Rectal smooth muscle tissue (tissue), 1 donor: Measurements from ENCODE around the gene ZNF672.
"Not testable (repeated sequence)": the region's sequence is repeated elsewhere in the genome, so short reads cannot be mapped to it uniquely, and the experiment has no call there.

ENCODE experiments used
- H3K27ac ChIP-seq: one replicate; pipeline ENCODE4 v1.7.0; 2013; ENCODE audit warnings: low read depth, low read length, inconsistent platforms
- H3K27me3 ChIP-seq: one replicate; pipeline ENCODE4 v1.7.0; 2013; ENCODE audit warnings: low read length; ENCODE audit not compliant: control insufficient read depth, insufficient read depth
- H3K36me3 ChIP-seq: one replicate; pipeline ENCODE4 v1.7.0; 2013; ENCODE audit warnings: low read length; ENCODE audit not compliant: control insufficient read depth, insufficient read depth
- H3K4me1 ChIP-seq: one replicate; pipeline ENCODE4 v1.7.0; 2013; ENCODE audit warnings: low read length; ENCODE audit not compliant: control insufficient read depth, insufficient read depth
- H3K4me3 ChIP-seq: one replicate; pipeline ENCODE4 v1.7.0; 2013; ENCODE audit warnings: low read length
- H3K9ac ChIP-seq: one replicate; pipeline ENCODE4 v1.7.0; 2013; ENCODE audit warnings: low read length

Gene ZNF672

DNA sequence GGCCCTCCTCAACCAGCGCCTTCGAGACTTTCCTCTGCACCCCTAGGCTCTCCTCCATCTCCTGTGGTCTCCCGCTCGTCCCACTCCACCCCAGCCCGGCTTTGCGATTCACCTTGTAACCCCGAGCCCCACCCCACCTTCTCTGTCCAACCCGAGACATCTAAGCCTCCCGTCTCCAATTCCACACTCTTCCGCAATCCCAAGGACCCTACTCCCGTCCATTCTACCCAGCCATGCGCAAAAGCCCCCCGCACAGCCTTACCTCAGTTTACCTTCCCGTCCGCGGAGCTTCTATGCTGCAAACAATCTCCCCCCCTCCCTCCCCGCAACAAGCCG is 12.5 kb upstream of the ZNF672 start:
- Histone ChIP-seq H3K27ac (peak overlapping the region; percentile 84), H3K27me3 (no peaks in the 10 kb centered on the region), H3K9ac (peak overlapping the region; percentile 68), H3K4me3 (peak overlapping the region; percentile 84), H3K36me3 (peaks cover 3% of the 10 kb centered on the region), H3K4me1 (peaks cover 25% of the 10 kb centered on the region)

- H3K4me3 ChIP-seq: peak within 1 kb of the TSS; percentile 84
- no peaks in the 10 kb centered on the region for H3K27me3 ChIP-seq
- peaks cover 3% of the 10 kb centered on the region for H3K36me3 ChIP-seq
- H3K9ac ChIP-seq: peak within 1 kb of the TSS; percentile 81
- peak within 1 kb of the TSS; percentile 84 for H3K27ac ChIP-seq
- peaks cover 25% of the 10 kb centered on the region for H3K4me1 ChIP-seq
Measured at GRCh38 chr1:248825909-248826760, 11.9 kb upstream of the ZNF672 start, which contains the start of gene SH3BP5L. Gene SH3BP5L, minus strand, starts transcription at chr1:248825915. Its CDS starts 980 bp downstream, at chr1:248824935.

GRCh38 chr1:248828845-248829244 is 9.2 kb upstream of the ZNF672 start:
- Histone ChIP-seq H3K9ac (no peak overlapping the region), H3K27ac (no peak overlapping the region), H3K4me3 (no peak overlapping the region), H3K36me3 (peaks cover 3% of the 10 kb centered on the region), H3K27me3 (no peaks in the 10 kb centered on the region), H3K4me1 (peaks cover 15% of the 10 kb centered on the region)

DNA sequence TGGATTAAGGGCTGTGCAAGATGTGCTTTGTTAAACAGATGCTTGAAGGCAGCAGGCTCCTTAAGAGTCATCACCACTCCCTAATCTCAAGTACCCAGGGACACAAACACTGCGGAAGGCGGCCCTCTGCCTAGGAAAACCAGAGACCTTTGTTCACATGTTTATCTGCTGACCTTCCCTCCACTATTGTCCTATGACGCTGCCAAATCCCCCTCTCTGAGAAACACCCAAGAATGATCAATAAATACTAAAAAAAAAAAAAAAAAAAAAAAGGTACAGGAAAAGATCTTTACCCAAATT is 7.4 kb upstream of the ZNF672 start:
- not testable (repeated sequence) for H3K36me3 ChIP-seq, H3K4me3 ChIP-seq, H3K27ac ChIP-seq, H3K9ac ChIP-seq, H3K27me3 ChIP-seq, H3K4me1 ChIP-seq

DNA sequence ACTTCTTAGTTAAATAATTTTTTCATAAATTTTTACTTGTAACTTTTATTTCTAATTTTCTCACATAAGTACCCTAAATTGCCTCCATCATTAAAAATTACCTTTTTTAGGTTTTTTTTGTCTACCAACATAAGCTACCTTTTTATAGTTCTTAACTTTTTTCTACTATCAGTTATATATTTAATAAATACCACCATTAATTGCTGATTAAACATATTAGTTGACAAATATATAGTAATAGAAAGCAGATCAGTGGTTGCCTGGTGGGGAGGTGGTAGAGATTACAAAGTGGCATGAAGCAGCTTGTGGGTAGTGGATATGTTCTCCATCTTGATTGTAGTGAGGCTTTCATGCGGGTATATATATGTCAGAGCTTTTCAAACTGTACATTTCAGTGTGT is 6.2 kb upstream of the ZNF672 start:
- no peak overlapping the region for H3K4me3 ChIP-seq
- no peak overlapping the region for H3K9ac ChIP-seq
- no peak overlapping the region for H3K27ac ChIP-seq
- H3K36me3 ChIP-seq: no peaks in the 10 kb centered on the region
- H3K4me1 ChIP-seq: peaks cover 1% of the 10 kb centered on the region
- no peaks in the 10 kb centered on the region for H3K27me3 ChIP-seq

DNA sequence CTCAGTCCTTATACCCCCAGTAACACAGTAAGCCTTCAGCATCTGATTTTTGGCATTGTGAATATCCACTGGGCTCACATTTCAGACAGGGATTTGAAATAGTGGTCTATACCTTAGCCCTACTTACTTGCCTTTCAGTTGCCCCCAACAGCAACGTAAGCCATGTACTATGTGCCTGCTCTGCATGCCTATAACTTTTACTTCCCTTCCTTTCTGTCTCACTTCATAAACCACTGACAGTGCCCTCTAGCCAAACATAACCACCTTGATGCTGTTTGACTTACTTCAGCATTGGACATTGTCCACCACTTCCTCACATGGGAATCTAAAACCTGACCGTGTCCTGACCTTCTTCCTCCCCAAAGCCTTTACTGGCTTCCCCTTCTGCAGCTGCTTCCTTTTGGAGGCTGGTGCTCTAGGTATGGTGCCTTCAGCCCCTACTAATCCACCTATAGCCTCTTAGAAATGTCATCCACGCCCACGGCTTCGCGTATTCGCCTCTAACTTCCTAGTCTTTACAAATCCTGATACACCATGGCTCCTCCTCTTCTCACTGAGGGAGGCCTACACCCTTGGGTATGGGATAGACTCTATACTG is 3.6 kb upstream of the ZNF672 start:
- Histone ChIP-seq H3K36me3 (no peaks in the 10 kb centered on the region), H3K4me3 (no peak overlapping the region), H3K4me1 (peaks cover 10% of the 10 kb centered on the region), H3K27ac (no peak overlapping the region), H3K9ac (no peak overlapping the region), H3K27me3 (no peaks in the 10 kb centered on the region)

DNA sequence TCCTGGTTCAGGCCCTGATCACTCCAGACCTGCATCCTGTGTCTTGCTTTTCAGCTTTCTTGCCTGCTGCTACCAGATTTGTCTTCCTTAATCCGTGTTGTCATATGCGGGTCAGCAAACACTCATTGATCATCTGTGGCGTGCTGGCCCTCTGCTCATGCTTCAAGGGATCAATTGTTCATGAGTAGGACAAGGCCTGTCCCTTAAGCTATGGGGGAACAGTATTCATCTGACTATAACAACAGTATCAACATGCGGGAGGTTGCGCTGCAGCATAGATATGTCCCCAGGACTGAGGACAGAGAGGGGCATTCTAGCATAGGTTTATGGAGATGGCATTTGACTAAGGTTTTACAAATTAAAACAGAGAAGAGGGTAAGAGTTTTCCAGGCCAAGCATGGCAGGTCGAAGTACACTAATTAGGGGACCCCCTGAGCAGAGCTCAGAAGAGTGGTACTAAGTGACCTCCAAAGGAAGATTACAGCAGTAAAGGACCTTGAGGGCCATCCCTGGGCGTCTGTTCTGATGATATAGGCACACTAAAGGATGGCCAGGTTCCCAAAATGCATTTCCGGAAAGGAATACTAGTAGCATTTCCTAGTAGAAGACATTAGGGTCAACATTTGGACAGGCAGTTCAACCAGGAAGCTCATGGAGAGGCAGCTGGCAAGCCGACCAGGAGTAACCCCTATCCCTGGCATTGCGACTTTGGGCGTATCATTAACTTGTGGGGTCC is 811 bp upstream of the ZNF672 start:
- peak overlapping the region; percentile 35 for H3K9ac ChIP-seq
- no peaks in the 10 kb centered on the region for H3K27me3 ChIP-seq
- H3K36me3 ChIP-seq: no peaks in the 10 kb centered on the region
- peak overlapping the region; percentile 100 for H3K27ac ChIP-seq
- H3K4me1 ChIP-seq: peaks cover 16% of the 10 kb centered on the region
- peak overlapping the region; percentile 83 for H3K4me3 ChIP-seq

GRCh38 chr1:248838357-248839167 is 538 bp downstream of the ZNF672 start:
- Histone ChIP-seq H3K9ac (peak overlapping the region; percentile 98), H3K27ac (peak overlapping the region; percentile 100), H3K36me3 (peaks cover 2% of the 10 kb centered on the region), H3K4me3 (peak overlapping the region; percentile 89), H3K4me1 (peaks cover 22% of the 10 kb centered on the region), H3K27me3 (no peaks in the 10 kb centered on the region)

DNA sequence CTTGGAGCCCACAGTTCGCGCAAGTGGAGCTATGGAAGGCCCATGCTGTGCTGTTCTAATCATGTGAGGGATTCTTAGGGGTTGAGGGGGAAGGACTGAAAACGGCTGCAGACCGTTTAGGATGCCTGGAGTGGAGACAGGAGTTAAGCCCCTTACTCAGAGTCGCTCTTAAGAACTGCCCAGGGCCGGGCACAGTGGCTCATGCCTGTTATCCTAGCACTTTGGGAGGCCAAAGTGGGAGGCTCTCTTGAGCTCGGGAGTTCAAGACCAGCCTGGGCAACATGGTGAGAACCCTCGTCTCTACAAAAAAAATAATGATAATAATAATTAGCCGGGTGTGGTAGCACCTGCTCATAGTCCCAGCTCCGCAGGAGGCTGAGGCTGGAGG is 1.1 kb downstream of the ZNF672 start:
- Histone ChIP-seq H3K27ac (peak overlapping the region; percentile 100), H3K9ac (peak overlapping the region; percentile 98), H3K36me3 (peaks cover 2% of the 10 kb centered on the region), H3K4me1 (peaks cover 22% of the 10 kb centered on the region), H3K27me3 (no peaks in the 10 kb centered on the region), H3K4me3 (peak overlapping the region; percentile 89)

- H3K4me1 ChIP-seq: peaks cover 22% of the 10 kb centered on the region
- no peak overlapping the region for H3K9ac ChIP-seq
- H3K4me3 ChIP-seq: no peak overlapping the region
- no peak overlapping the region for H3K27ac ChIP-seq
- no peaks in the 10 kb centered on the region for H3K27me3 ChIP-seq
- peaks cover 12% of the 10 kb centered on the region for H3K36me3 ChIP-seq
Measured at GRCh38 chr1:248840946-248841345, 2.9 kb downstream of the ZNF672 start.

GRCh38 chr1:248841702-248842395 is 3.8 kb downstream of the ZNF672 start:
- H3K4me3 ChIP-seq: no peak overlapping the region

More at GRCh38 chr1:248841702-248842395, 3.8 kb downstream of the ZNF672 start:
- Histone ChIP-seq H3K9ac (no peak overlapping the region), H3K27me3 (no peaks in the 10 kb centered on the region), H3K27ac (peak overlapping the region; percentile 21), H3K4me1 (peaks cover 22% of the 10 kb centered on the region), H3K36me3 (peaks cover 19% of the 10 kb centered on the region)
